Measurements from ENCODE around the gene EVC.

The EVC gene

GRCh38 chr4:5839751-5840674, 129.0 kb downstream of the EVC start:
- no peak for TF ChIP-seq CTCF (IDR thresholded peaks at IDR 0.05; ENCODE audit: borderline replicate concordance, insufficient read depth, low read depth, low read length)

GRCh38 chr4:5842456-5842855, 131.5 kb downstream of the EVC start:
- no peak for TF ChIP-seq CTCF (IDR thresholded peaks at IDR 0.05; ENCODE audit: borderline replicate concordance, insufficient read depth, low read depth, low read length)
- H3K4me3 ChIP-seq (ENCODE audit: low read depth, low read length): no peak overlapping the region

More at GRCh38 chr4:5839751-5840674, 129.0 kb downstream of the EVC start:
- H3K4me3 ChIP-seq (ENCODE audit: low read depth, low read length): no peak overlapping the region

DNA sequence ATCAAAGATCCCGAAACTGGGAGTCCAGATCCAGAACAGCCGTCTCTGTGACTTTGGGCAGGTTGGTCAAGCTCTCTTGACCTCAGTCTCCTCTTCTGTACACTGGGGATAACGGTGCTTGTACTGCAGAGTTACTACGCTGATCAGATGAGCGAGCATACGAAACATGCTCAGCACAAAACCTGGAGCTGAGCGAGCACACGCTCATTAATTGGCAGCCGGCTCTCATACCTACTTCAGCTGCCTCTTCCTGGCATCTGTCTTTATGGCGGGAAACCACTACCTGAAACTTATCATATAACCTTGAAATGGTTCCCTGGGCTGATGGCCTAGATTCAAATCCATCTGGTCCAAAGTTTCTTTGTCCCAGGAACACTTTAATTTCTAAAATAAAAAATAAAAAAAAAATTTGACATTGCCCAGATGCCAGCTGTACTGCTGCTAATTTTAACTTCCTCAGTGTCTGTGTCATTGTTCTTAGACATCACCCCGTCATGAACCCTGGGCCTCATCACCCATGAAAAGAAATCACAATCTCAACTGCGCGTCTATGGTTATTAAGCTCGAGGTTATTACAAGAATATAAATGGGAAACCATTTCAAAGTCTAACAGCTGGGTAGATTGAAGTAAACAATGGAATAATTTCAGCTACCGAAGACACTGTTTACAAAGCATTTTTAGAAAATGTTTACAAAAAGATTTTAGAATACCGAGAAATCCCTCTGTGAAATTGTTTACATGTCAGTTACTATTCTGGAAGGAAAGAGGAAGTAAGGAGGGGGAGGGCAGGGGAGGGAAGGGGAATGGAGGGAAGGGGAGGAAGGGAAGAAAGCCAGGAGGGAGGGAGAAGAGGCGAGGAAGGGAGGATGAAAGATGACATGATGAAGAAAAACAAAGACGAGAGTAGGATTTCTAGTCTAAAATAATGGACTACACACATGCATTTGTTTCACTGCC, 132.9 kb downstream of the EVC start:
- no peak for TF ChIP-seq CTCF (IDR thresholded peaks at IDR 0.05; ENCODE audit: borderline replicate concordance, insufficient read depth, low read depth, low read length)
- no peak overlapping the region for H3K4me3 ChIP-seq (ENCODE audit: low read depth, low read length)

GRCh38 chr4:5845035-5845905, 134.3 kb downstream of the EVC start:
- no peak overlapping the region for H3K4me3 ChIP-seq (ENCODE audit: low read depth, low read length)
- no peak for TF ChIP-seq CTCF (IDR thresholded peaks at IDR 0.05; ENCODE audit: borderline replicate concordance, insufficient read depth, low read depth, low read length)

GRCh38 chr4:5851637-5852301, 140.8 kb downstream of the EVC start:
- TF ChIP-seq CTCF (IDR thresholded peaks at IDR 0.05; ENCODE audit: borderline replicate concordance, insufficient read depth, low read depth, low read length): no peak

More at GRCh38 chr4:5851637-5852301, 140.8 kb downstream of the EVC start:
- no peak overlapping the region for H3K4me3 ChIP-seq (ENCODE audit: low read depth, low read length)

Measured in GM12875 (cell line).